ENCODE measurements around the gene SCEL.

DNA sequence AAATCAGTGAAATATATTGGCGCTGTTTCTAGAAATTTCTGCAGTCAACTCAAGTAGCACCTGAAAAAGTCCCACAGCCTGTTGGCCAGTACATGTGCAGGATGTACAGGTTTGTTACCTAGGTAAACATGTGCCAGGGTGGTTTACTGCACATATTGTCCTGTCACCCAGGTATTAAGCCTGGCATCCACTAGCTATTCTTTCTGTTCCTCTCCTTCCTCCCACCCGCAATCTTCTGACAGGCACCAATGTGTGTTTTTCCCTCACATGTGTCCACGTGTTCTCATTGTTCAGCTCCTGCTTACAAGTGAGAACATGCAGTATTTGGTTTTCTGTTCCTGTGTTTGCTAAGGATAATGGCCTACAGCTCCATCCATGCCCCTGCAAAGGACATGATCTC lies 13.1 kb upstream of the SCEL start:
- TF ChIP-seq POLR2A (IDR thresholded peaks at IDR 0.05) = no peak
- TF ChIP-seq, protein P1, sequence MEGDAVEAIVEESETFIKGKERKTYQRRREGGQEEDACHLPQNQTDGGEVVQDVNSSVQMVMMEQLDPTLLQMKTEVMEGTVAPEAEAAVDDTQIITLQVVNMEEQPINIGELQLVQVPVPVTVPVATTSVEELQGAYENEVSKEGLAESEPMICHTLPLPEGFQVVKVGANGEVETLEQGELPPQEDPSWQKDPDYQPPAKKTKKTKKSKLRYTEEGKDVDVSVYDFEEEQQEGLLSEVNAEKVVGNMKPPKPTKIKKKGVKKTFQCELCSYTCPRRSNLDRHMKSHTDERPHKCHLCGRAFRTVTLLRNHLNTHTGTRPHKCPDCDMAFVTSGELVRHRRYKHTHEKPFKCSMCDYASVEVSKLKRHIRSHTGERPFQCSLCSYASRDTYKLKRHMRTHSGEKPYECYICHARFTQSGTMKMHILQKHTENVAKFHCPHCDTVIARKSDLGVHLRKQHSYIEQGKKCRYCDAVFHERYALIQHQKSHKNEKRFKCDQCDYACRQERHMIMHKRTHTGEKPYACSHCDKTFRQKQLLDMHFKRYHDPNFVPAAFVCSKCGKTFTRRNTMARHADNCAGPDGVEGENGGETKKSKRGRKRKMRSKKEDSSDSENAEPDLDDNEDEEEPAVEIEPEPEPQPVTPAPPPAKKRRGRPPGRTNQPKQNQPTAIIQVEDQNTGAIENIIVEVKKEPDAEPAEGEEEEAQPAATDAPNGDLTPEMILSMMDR (IDR thresholded peaks at IDR 0.05) = no peak
